ENCODE results near the gene ELMO1.

ELMO1 gene

DNA sequence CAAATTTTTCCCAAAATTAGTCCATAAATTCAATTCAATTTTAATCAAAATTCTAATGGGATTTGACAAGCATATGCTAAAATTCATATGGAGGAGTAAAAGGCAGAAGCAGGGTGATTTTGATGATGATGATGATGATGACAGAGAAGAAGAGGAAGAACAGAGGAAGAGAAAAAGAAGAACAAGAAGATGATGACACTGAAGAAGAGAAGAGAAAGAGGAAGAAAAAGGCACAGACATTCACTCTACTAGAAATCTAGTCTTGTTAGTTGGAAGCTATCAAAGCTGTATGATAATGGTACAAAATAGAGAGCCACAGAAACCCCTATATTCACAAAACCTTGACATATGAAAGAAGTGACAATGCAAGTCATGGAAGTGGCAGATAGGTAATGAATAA lies 157.9 kb downstream of the ELMO1 start:
- DNase-seq: no peak

DNA sequence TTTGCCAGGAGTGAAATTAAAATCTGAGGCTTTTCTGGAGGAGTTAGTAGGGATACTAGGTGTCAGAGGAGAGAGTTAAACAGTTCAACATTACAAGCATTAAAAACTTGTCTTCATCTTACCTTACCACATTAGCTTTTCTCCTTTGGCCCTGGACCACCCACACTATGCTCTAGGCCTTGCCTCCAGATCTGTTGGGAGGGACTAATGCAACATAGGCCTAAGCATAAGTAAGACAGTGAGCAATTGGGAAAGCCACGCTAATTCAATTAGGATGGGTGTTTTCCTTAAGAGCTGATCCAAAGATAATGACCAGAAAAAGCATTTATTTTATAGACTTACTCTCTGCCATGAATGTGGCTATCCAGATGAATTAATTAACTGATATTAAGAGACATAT lies 158.9 kb downstream of the ELMO1 start:
- no peak for DNase-seq

GRCh38 chr7:37289367-37289766 lies 159.3 kb downstream of the ELMO1 start:
- no peak for DNase-seq

- peak in 1 of 2 experiments; percentile 42 for DNase-seq
Measured at GRCh38 chr7:37287131-37287855, 161.4 kb downstream of the ELMO1 start.

DNA sequence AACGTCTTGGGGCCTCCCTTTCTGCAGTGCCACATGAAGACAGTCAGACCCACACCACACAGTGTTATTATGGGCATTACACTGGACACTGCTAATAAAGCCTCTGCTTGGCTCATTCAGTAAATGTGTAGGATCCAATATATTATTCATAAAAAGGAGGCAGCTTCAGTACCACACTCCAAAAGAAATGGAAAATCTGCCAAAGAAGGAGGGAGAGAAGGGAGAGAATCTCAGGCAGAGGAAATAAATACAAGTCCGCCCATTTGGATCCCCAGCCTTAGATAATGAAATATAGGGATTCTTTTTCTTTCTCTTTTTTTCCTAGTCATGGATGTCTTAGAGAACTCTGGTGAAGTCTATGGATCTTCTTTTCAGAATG lies 162.2 kb downstream of the ELMO1 start:
- DNase-seq: no peak

DNA sequence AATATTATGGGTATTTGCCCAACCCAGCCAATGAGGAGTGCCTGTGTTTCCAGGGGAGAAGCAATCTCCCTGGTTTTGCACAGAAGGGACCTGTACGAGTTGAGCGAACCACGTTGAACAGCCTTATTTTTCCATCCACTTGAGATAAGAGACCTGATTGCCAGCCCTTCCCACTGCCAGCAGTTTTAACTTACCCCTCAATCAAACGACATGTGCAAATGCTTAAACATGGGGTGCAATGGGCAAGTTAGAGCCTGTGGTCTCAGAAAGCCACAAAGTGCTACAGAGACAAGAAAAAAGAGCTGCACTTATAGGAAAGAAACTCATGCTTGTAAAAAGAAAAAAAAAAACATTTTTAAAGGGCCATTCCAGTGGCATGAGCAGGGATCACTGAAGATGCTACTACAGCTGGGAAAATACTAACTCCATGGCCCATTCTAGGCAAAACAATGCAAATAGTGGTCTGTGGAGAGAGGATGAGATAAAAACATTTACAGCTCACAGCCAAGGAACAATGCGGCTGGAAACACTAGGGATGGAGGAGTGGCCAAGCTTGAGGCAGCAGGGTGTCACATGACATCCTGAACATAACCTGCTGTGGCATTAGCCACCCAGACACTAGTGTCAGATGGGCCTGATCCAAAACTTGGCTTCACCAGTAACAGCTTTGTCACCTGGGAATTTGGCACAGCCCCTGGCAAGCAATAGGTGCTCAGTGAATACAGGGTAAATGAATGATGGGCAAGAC lies 162.8 kb downstream of the ELMO1 start:
- no peak for DNase-seq

- DNase-seq: peak; percentile 42 to 66
Measured at GRCh38 chr7:37284805-37285231, 163.8 kb downstream of the ELMO1 start.

DNA sequence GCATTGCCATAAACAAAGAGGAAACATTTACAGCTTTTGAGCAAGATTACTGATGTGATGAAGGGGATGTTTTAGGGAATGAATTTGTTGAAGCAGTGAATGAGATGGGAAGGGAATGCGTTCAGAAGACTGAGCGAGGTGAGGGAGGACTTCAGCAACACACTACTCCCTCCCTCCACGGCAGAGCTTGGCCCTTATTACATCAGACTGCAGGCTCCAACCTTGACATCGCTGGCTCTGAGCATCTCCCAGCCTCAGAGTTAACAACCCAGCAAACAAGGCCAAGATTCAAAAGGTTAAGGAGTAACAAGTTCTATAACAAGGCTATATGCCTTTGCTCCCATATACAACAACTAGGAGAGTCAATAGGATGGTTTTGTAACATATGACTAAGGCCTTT lies 164.4 kb downstream of the ELMO1 start:
- no peak for DNase-seq

GRCh38 chr7:37283716-37284115 lies 164.9 kb downstream of the ELMO1 start:
- DNase-seq: no peak

- no peak for DNase-seq
Measured at GRCh38 chr7:37282927-37283326, 165.7 kb downstream of the ELMO1 start.

DNA sequence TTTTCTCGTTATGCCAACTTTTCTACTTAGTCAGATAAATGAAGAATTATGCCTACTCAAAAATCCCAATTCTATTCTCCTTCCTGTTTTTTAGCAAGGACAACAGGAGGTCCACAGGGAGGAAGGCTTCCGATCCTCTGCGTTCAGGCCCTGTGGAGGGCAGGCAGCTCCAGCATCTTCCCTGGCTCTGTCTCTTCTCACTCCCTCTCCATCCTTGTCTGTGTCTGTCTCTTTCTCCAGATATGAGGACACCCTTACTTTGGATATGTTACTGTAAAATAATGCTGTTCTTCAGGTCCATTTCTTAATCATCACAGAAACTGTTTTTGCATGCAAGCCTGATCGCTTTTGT lies 166.6 kb downstream of the ELMO1 start:
- DNase-seq: no peak

- no peak for DNase-seq
Measured at GRCh38 chr7:37281368-37282092, 167.1 kb downstream of the ELMO1 start.

DNA sequence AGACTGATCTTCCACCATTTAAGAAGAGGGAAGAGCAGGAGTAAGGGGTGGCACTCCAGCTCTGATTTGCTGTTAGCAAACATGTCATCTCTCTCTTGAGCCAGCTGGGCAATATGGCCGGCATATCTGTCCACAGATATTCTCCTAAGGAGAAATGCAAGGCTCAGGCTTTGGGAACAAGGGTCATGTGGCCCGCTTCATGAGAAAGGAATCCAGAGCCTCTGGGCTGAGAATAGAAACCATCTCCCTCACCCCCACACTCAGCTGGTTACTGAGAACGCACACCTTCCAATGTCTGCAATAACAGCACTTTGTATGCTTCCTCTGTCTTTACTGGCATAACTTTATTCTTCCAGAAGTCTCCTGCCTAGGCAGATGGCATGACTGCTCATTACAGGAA lies 171.2 kb downstream of the ELMO1 start:
- DNase-seq: no peak

DNA sequence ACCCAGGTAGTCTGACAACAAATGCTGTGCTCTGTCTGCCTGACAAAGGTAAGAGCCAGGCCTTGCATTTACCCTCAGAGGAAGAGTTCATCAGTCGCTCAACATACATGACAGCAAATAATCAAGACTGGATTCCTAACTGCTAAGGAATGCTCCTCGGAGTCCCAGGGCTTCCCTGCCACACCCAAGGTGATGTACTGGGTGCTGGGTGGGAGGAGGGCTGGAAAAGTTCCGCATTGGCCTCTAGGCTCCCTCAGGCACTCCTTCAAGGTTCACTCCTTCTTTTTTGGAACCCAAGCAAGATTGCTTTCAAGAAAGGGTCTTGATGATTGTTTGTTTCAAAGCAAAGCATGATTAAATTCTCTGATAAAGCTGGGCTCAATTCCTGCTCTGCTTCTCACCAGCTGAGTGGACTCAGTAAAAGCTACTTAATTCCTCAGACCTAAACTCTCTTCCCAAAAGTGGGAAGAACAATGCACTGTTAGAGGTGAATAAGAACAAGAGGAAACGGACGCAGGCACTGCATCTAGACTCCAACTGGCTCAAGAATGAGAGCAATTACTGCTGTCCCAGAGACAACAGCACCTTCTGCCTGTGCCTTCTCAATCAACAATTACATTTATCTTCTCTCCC lies 173.5 kb downstream of the ELMO1 start:
- no peak for DNase-seq

- DNase-seq: no peak
Measured at GRCh38 chr7:37273891-37274290, 174.8 kb downstream of the ELMO1 start.

GRCh38 chr7:37269711-37270508 lies 178.8 kb downstream of the ELMO1 start:
- DNase-seq: no peak

GRCh38 chr7:37267251-37267650 lies 181.4 kb downstream of the ELMO1 start:
- no peak for DNase-seq

DNA sequence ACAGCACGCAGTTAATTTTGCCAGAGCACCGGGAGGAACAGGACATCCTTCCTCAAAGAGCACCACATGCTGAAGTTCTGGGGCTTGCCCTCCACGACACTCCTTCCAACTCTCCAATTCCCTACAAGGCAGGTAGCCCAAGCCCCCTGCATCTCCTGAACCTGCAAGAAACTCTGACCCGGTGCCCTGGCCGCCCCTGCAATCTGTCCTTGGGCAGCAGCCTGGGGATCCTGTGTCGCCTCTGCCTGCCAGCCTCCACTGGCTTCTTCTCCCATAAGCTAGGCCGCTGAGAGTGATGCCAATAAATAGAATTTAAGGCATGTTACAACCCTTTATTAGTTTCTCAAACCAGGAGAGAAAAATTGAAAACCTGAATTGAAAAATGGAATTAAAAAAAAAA lies 182.8 kb downstream of the ELMO1 start:
- no peak for DNase-seq

DNA sequence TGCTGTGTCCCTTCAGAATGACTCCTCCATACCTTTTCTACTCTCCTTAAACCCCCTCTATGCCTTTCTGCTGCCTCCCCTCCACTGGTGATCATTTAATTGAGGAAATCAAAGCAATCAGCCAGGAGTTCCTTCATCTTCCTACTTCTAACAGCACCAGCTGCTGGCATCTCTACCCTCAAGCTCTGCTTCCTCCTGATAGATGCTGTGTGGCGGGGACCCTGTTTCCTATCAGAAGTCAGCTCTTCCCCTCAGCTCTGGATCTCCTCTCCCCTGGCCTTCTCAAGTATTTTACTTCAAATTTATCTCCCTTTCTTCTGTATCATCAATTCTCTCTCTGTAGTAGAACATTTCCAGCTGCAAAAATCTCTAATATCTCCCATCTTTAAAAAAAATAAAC lies 183.7 kb downstream of the ELMO1 start:
- DNase-seq: no peak

DNA sequence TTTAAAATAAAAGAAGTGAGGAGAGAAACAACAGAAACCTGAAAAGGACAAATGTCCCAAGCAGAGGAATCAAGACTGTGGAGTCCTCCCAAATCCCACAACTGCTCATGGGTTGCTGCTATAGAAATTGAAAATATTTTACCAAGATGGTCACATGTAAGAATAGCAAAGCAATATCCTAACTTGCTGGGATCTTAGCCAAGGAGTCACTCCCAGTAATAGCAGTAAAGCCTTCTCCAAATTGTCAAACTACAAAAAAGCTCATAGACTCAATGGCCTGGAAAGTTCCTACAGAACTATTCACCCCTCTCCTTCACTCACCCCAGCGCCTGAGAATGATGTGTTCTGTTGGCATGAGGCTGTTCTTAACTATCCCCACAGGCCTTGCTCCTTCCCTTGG lies 186.5 kb downstream of the ELMO1 start:
- DNase-seq: no peak

DNA sequence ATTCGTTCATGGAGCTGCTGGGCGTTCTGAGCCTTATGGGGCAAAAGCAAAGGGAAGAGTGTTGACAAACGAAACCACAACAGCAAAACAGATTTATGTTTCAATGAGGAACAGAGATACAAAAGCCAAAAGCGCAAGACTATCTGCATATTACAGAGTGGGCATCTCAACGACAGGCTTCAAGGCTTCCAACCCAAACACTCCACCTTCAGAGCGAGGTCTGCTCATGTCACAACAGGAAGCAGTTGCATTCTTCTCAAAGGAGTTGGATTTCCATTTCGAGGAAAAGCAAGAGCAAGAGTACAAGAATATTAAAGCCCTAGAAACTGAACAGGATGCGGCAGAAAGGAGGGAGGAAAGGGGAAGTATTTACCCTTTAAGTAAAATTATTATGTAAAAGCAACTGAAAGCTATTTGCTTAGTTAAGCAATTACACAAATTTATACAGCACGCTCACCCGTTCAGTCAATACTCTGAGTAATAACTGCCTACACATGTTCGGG lies 189.3 kb downstream of the ELMO1 start:
- no peak for DNase-seq

DNA sequence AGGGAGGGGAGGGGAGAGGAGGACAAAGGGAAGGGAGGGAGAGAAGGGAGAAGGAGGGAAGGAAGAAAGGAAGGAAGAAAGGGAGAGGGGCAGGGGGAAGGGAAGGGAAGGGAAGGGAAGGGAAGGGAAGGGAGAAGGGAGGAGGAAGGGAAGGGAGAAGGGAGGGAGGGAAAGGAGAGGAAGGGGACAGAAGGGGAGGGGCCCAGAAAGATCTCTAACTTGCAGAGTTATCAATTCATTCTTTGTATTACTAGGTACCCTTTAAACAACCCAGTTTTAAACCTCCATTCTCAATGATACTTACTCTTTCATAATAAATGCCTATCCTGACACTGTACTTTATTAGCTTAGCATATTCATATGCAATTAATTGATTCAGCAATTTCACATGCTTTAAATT lies 192.0 kb downstream of the ELMO1 start:
- DNase-seq: no peak
